OCI-LY1 (cell line): ENCODE results near the gene CFAP57.

Experiments used
- CTCF ChIP-seq: fragments of 200-600 bp; sonication (generic), shearing (Covaris generic); IDR thresholded peaks from 2 replicates; pipeline ENCODE4 v1.5.1; 2017; ENCODE audit warnings: mild to moderate bottlenecking, antibody characterized with exemption, low read length, moderate library complexity, mixed read lengths
- EZH2 ChIP-seq: fragments of 200-600 bp; sonication (generic), shearing (Covaris generic); IDR thresholded peaks from 2 replicates; pipeline ENCODE4 v1.8.0; 2017; ENCODE audit warnings: borderline replicate concordance, mixed run types, mild to moderate bottlenecking, antibody characterized with exemption, low read length, moderate library complexity, mixed read lengths

- TF ChIP-seq CTCF: no peak
- no peak for TF ChIP-seq EZH2
Measured at GRCh38 chr1:43199093-43199726, 27.1 kb downstream of the CFAP57 start.
